OCI-LY1 (cell line): Measurements from ENCODE around the gene PMPCB.
"Not testable (repeated sequence)": the region's sequence is repeated elsewhere in the genome, so short reads cannot be mapped to it uniquely, and the experiment has no call there.

Experiments used
- H2AFZ ChIP-seq: fragments of 200-600 bp; sonication (generic), shearing (Covaris generic); 2 replicates; pipeline ENCODE4 v1.6.0; 2014; ENCODE audit warnings: antibody characterized with exemption, mild to moderate bottlenecking, low read length
- H3F3A ChIP-seq: fragments of 200-600 bp; sonication (generic), shearing (Covaris generic); 2 replicates; pipeline ENCODE4 v1.6.0; 2014; ENCODE audit warnings: mild to moderate bottlenecking, antibody characterized with exemption, low read length, moderate library complexity; ENCODE audit not compliant: insufficient read depth
- H3K27ac ChIP-seq: fragments of 200-600 bp; sonication (generic); 2 replicates; pipeline ENCODE4 v1.5.1; 2014; ENCODE audit warnings: low read length, mixed run types, mild to moderate bottlenecking, low read depth; ENCODE audit not compliant: poor library complexity, severe bottlenecking
- H3K27me3 ChIP-seq: fragments of 200-600 bp; sonication (generic); 2 replicates; pipeline ENCODE4 v1.6.0; 2014; ENCODE audit warnings: antibody characterized with exemption, mild to moderate bottlenecking, low read length, moderate library complexity; ENCODE audit not compliant: insufficient read depth
- H3K36me3 ChIP-seq: fragments of 200-600 bp; sonication (generic); 2 replicates; pipeline ENCODE4 v1.6.1; 2014; ENCODE audit warnings: mild to moderate bottlenecking, antibody characterized with exemption, low read length, moderate library complexity, mixed read lengths; ENCODE audit not compliant: insufficient read depth
- H3K4me1 ChIP-seq: fragments of 200-600 bp; sonication (generic); 2 replicates; pipeline ENCODE4 v1.5.1; 2014; ENCODE audit warnings: mild to moderate bottlenecking, low read length, moderate library complexity; ENCODE audit not compliant: insufficient read depth, severe bottlenecking
- H3K4me2 ChIP-seq: fragments of 200-600 bp; sonication (generic), shearing (Covaris generic); 2 replicates; pipeline ENCODE4 v1.6.1; 2014; ENCODE audit warnings: low read length
- H3K4me3 ChIP-seq: fragments of 200-600 bp; sonication (generic); 2 replicates; pipeline ENCODE4 v1.5.1; 2014; ENCODE audit warnings: low read length, low read depth, mild to moderate bottlenecking, mixed read lengths; ENCODE audit not compliant: poor library complexity, severe bottlenecking
- H3K79me2 ChIP-seq: fragments of 200-600 bp; shearing (Covaris generic); 2 replicates; pipeline ENCODE4 v1.6.1; 2016; ENCODE audit warnings: mixed run types, low read length, mixed read lengths; ENCODE audit not compliant: insufficient read depth
- H3K9ac ChIP-seq: fragments of 200-600 bp; sonication (generic), shearing (Covaris generic); 2 replicates; pipeline ENCODE4 v1.6.1; 2014; ENCODE audit warnings: mild to moderate bottlenecking, low read length, mixed read lengths
- H3K9me2 ChIP-seq: fragments of 200-600 bp; sonication (generic), shearing (Covaris generic); 2 replicates; pipeline ENCODE4 v1.6.1; 2014; ENCODE audit warnings: low read depth, mild to moderate bottlenecking, low read length, mixed read lengths
- H3K9me3 ChIP-seq: fragments of 200-600 bp; shearing (Covaris generic); 2 replicates; pipeline ENCODE4 v1.6.1; 2014; ENCODE audit warnings: low read length, mixed read lengths
- H4K20me1 ChIP-seq: fragments of 200-600 bp; sonication (generic), shearing (Covaris generic); 2 replicates; pipeline ENCODE4 v1.6.0; 2016; ENCODE audit warnings: mild to moderate bottlenecking, low read length; ENCODE audit not compliant: insufficient read depth
- CTCF ChIP-seq: fragments of 200-600 bp; sonication (generic), shearing (Covaris generic); IDR thresholded peaks from 2 replicates; pipeline ENCODE4 v1.5.1; 2017; ENCODE audit warnings: mild to moderate bottlenecking, antibody characterized with exemption, low read length, moderate library complexity, mixed read lengths
- EZH2 ChIP-seq: fragments of 200-600 bp; sonication (generic), shearing (Covaris generic); IDR thresholded peaks from 2 replicates; pipeline ENCODE4 v1.8.0; 2017; ENCODE audit warnings: borderline replicate concordance, mixed run types, mild to moderate bottlenecking, antibody characterized with exemption, low read length, moderate library complexity, mixed read lengths

PMPCB gene

GRCh38 chr7:103296901-103297836, at the start of gene PMPCB:
Gene PMPCB, plus strand, starts transcription at chr7:103297435. Its CDS starts 25 bp downstream, at chr7:103297460.
- Histone ChIP-seq H3K4me3 (peak within 1 kb of the TSS; percentile 98), H3K27me3 (no peaks in the 10 kb centered on the region), H3K4me2 (peak within 1 kb of the TSS; percentile 93), H4K20me1 (no peaks in the 10 kb centered on the region), H3K36me3 (peaks cover 34% of the 10 kb centered on the region), H3K79me2 (peaks cover 22% of the 10 kb centered on the region), H3F3A (no peaks in the 10 kb centered on the region), H3K9me3 (no peaks in the 10 kb centered on the region), H2AFZ (peak within 1 kb of the TSS; percentile 89), H3K9ac (peak within 1 kb of the TSS; percentile 98), H3K9me2 (no peaks in the 10 kb centered on the region), H3K4me1 (peaks cover 25% of the 10 kb centered on the region), H3K27ac (peak within 1 kb of the TSS; percentile 83)
- no peak for TF ChIP-seq EZH2
- peak; percentile 97 for TF ChIP-seq CTCF

- not testable (repeated sequence) for H3K9me3 ChIP-seq, H2AFZ ChIP-seq, H3K27ac ChIP-seq, H3K36me3 ChIP-seq, H3K27me3 ChIP-seq, H3K4me3 ChIP-seq, H3K4me2 ChIP-seq, H3K9ac ChIP-seq, H3K9me2 ChIP-seq, H4K20me1 ChIP-seq, H3K4me1 ChIP-seq, H3K79me2 ChIP-seq, H3F3A ChIP-seq
Measured at GRCh38 chr7:103253699-103254506, 43.3 kb upstream of the PMPCB start.

GRCh38 chr7:103264054-103264453, 33.2 kb upstream of the PMPCB start:
- not testable (repeated sequence) for H3K4me1 ChIP-seq, H3K4me2 ChIP-seq, H3K9me2 ChIP-seq, H3K27ac ChIP-seq, H4K20me1 ChIP-seq, H3K79me2 ChIP-seq, H3K9ac ChIP-seq, H3F3A ChIP-seq, H2AFZ ChIP-seq, H3K9me3 ChIP-seq, H3K27me3 ChIP-seq, H3K4me3 ChIP-seq
- H3K36me3 ChIP-seq, result peaks cover 11% of the 10 kb centered on the region

- H3K4me1 ChIP-seq, H4K20me1 ChIP-seq, H2AFZ ChIP-seq, H3K9me2 ChIP-seq, H3F3A ChIP-seq, H3K27ac ChIP-seq, H3K4me2 ChIP-seq, H3K4me3 ChIP-seq, H3K79me2 ChIP-seq, H3K9ac ChIP-seq, H3K9me3 ChIP-seq, H3K27me3 ChIP-seq: not testable (repeated sequence)
- peaks cover 17% of the 10 kb centered on the region for H3K36me3 ChIP-seq
Measured at GRCh38 chr7:103266229-103266628, 31.0 kb upstream of the PMPCB start.

- peaks cover 45% of the 10 kb centered on the region for H3K36me3 ChIP-seq
- not testable (repeated sequence) for H3F3A ChIP-seq, H3K79me2 ChIP-seq, H3K4me3 ChIP-seq, H3K27ac ChIP-seq, H3K9ac ChIP-seq, H3K4me2 ChIP-seq, H2AFZ ChIP-seq, H3K9me2 ChIP-seq, H4K20me1 ChIP-seq, H3K27me3 ChIP-seq, H3K9me3 ChIP-seq
- peaks cover 10% of the 10 kb centered on the region for H3K4me1 ChIP-seq
Measured at GRCh38 chr7:103273374-103273773, 23.9 kb upstream of the PMPCB start.

GRCh38 chr7:103274867-103275266, 22.4 kb upstream of the PMPCB start:
- not testable (repeated sequence) for H3K4me3 ChIP-seq, H4K20me1 ChIP-seq, H3K27me3 ChIP-seq, H3K9me2 ChIP-seq, H2AFZ ChIP-seq, H3K27ac ChIP-seq, H3K9ac ChIP-seq, H3K4me2 ChIP-seq, H3F3A ChIP-seq, H3K9me3 ChIP-seq
- Histone ChIP-seq H3K4me1 (peaks cover 18% of the 10 kb centered on the region), H3K36me3 (peaks cover 36% of the 10 kb centered on the region), H3K79me2 (peaks cover 11% of the 10 kb centered on the region)
